HG03354 (cell line): ENCODE measurements around the gene OPRM1.

ENCODE experiments used
- ATAC-seq: cut with Tn5 transposase; IDR thresholded peaks from one replicate; pipeline ENCODE4 v1.9.1; 2021; ENCODE audit warnings: mild to moderate bottlenecking; ENCODE audit not compliant: unreplicated experiment, poor library complexity, severe bottlenecking

Gene OPRM1

DNA sequence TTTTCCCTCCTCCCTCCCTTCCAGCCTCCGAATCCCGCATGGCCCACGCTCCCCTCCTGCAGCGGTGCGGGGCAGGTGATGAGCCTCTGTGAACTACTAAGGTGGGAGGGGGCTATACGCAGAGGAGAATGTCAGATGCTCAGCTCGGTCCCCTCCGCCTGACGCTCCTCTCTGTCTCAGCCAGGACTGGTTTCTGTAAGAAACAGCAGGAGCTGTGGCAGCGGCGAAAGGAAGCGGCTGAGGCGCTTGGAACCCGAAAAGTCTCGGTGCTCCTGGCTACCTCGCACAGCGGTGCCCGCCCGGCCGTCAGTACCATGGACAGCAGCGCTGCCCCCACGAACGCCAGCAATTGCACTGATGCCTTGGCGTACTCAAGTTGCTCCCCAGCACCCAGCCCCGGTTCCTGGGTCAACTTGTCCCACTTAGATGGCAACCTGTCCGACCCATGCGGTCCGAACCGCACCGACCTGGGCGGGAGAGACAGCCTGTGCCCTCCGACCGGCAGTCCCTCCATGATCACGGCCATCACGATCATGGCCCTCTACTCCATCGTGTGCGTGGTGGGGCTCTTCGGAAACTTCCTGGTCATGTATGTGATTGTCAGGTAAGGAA is at the start of gene OPRM1:
TSS of gene OPRM1 (plus strand) at position 10 of the 612 bp plus-strand sequence. CDS start at position 315, 305 bp downstream.
- ATAC-seq = peak; percentile 82

DNA sequence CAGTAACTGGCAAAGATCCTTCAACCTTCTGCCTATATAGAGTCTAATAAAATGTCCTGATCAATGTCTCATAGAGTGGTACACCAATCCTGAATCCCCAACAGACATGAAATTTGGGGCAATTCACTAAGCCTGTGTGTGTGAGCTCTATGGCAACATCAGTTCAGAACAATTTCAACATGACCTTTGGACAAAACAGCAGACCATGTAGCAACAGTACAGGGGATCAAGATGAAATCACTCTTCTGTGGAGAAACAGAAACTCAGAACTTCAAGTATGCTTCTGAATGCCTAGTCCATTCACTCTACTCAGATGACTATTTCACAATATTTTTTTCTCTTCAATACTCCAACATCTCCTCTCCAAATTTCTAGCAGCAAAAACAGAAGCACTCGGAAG is 49.1 kb upstream of the OPRM1 start:
- no peak for ATAC-seq

DNA sequence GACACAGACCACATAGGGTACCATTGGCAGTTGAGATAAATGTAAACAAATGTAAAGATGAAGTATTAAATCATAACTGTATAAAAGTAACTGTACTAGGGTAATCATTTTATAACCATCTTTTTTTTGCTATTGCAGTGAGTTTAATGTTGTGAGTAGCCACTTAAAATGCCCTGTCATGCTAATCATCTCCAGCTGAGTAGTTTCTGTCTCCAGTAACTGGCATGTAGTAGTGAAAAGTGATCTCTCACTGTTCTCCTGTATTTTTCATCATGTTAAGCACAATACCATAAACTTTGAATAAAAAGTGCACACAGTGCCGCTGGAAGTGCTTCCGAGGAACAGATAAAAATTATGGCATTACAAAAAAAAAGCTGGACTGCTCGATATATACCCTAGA is 45.0 kb upstream of the OPRM1 start:
- ATAC-seq = no peak

DNA sequence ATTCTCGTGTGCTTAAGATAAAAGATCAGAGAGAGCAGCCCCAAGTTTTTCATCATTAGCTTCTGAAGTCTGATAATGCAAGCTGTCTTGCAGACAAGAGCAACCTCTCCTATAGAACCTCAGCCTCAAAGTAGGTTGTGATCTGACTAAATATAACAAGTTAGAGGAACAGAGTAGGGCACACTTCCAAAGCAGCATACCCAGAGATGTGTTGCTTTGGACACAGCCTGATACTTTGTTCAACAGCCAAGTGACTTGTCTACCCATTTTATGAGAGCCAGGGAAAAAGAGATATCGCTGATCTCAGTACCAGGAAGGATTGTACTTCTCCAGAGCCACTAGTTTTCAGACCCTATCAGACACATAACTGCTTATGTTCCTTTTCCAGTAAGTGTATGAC is 44.2 kb upstream of the OPRM1 start:
- no peak for ATAC-seq

DNA sequence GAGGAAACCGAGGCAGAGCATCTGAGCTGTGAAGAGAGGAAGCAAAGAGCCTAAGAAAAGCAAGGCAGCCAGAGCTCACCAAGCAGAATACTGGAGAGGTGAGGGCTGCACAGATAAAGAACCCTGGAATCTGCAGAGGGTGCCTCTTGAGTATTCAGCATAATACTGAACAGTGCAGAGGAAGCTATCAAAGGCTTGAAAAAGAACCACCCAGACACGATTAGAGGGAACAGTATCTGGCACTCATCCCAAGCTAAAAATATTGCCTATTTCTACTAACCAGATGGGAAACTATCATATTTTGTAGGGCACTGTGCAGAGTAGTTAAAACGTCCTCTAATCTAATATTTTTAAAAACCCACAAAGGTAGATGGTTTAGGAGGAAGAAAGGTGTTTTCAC is 41.8 kb upstream of the OPRM1 start:
- ATAC-seq = no peak

DNA sequence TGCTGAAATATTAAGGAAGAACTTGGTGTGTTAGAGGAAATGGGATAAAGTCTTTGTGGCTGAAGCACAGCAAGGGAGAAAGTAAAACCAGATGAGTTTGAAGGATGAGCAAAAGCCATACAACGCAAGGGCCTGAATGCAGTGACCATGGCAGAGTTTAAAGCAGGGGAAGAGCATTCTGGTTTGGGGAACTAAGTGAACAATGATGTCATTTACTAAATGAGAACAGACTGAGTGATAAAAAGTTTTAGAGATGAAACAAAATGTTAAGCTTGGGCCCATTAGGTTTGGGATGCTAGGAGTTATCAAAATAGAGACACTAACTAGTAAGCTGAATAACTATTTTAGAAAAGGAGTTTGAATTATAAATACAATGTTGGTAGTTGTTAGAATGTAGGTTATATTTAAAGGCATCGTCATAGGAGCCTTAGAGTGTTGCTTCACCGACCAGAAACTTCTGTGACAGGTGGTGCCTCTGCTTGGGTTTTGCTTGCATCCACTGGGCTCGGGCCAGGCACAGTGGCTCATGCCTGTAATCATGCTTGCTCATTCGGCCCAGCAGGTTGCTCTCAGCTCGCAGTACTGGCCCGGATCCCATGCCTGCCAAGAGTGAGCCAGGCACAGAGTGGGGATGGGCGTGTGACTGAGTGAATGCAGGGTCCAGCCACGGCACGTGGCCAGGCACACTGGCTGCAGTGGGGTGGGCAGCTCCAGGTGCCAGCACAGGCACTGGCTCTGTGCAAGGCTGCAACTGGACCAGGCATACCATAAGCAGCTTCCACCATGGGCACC is 37.4 kb upstream of the OPRM1 start:
- no peak for ATAC-seq

DNA sequence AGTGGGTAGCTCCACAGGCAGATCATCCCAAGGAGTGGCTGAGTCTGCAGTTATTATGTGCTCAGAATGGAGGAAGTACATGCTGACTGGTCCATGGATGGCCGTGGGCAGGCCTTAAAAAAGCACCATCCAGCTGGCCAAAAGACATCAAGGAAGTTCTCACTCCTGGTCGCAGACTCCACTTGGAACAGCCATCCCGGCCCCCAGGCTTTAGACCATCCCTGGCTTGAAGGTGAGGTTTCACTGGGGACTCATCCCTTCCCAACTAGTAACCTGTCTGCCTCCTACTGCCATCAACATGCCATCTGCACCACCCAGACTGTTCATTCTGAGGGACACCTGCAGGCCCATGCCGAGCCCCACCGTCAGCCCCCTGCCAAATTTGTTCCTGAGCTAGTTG is 36.1 kb upstream of the OPRM1 start:
- no peak for ATAC-seq

DNA sequence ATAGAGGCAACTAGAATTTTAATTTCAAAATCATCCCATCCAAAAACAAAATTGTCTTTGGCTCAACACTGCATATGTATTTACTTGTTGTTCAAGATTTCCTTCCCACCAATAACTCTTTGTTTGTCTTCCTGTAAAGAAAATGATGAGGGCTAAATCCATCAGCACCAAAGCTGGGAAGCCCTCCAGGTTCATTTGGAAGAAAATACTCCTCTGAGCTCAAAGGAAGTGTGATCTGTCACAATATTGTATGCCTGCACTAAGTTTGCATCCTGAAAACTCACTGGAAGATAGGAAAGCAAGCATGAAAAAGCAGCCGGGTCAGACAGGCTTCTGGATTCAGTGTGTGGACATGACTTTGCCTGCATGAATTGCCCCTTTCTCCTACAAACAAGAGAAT is 28.7 kb upstream of the OPRM1 start:
- ATAC-seq = no peak

DNA sequence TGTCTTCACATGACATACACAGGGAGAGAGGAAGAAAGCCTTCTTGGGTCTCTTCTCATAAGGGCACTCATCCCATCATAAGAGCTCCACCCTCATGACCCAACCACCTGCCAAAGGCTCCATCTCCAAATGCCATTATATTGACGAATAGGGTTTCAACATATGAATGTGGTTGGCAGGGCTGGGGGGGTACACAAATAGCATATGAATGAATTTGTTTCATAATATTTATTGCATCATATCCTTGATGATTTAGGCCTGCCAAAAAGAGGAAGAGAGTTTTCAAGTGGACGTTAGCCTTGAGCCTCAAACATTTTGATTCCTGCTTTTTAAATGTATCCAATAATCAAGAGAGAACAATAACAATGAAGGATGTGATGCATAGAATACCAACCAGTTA is 26.2 kb upstream of the OPRM1 start:
- ATAC-seq = no peak

DNA sequence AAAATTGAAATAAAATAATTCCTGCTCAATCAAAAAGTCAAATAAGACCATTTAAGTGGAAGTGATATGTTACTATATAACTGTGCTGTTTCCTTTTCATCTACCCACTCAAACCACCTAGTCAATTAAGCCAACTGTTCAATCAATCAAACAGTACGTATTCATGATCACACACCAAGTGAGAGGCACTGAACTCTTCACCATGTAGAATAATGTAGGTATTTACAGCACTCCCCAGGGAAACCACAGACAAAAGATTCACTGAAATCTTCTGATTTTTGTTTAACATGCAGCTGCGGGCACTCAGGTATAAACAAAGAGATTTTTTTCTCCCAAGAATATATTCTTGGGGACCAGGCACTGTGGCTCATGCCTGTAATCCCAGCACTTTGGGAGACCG is 21.3 kb upstream of the OPRM1 start:
- no peak for ATAC-seq

DNA sequence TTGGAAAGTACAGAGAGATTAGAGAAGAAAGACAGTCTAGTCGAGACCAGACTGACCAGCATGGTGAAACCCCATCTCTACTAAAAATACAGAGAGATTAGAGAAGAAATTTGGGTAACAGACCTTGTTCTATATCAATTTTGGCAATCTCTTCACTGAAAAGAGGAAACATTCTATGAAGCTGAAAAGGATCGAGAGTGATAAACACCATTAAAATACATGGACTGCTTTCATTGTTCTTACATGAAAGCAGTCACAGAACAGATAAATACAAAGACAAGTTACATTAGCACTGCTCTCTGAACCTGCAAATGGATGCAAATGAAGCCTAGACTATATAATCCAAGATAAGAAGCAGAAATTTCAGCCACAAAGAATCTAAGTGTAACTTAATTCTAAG is 8.4 kb upstream of the OPRM1 start:
- no peak for ATAC-seq

DNA sequence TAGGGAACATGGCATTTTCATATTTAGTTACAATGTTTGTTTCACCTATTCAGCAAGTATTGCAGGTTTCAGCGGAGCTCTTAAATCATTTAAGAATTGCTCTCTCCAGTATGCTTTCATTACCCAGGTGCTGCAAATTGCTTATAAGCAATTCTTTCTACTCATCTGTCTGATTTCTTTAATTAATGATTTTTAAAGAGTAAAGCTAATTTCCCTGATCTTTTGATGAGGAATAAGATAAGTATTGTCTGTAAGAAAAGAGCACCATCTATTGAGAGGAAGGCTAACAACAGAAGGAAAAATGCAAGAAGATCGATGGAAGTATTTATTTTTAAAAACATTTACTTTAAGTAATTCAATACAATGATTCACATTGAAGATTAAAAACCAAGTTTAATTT is 2.0 kb downstream of the OPRM1 start:
- ATAC-seq = no peak

DNA sequence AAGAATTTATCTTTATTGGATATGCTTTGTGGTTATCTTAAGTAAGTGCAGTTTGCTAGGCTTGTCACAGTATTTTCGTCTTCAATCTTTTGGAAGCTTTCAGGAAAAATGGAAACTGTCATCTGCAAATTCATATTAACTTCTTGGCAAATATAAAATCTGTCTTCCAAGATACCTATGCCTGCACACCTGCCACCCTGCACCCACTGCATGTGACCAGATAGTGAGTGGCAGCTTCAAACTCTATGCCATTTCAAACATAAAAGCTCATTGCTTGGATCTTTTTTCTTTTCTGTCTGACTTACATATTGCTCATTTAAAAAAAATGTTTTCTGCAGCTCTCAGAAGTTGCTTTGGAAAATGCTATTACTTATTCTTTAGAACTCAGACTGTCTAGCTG is 14.1 kb downstream of the OPRM1 start:
- no peak for ATAC-seq

DNA sequence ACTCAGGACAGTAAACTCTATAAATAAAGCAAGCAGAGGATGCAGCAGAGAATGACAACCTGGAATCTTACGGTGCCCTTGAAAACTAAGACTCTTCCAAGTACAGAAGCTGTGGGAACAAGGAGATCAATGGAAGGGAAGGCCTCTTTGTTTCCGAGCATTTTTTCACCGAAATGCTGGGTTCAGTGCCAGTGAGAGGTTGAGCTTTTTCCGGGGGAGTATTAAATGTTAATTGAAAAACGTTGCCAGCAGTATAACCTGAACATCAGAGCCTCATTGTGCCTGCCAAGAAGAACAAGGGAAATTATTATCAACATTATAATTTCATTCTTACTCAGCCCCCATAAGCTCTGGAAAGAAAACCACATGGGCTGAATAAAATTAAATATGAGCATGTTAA is 17.5 kb downstream of the OPRM1 start:
- no peak for ATAC-seq

DNA sequence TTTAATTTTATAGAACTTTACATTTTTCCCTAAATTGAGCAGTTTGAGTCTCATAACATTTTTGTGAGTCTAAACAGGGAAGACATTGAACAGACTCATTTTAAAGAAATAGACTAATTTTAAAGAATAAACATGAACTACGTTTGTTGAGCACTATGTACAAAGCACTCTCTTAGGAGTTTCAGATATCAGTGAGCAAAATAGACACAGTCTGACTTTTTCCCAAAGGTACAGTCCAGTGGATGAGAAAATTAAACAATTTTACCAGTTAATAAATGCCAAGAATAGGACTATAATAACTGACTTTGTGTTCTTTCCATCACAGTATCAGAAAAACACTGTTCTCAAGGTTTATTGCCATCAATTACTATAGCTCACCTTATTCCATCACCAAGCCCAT is 18.1 kb downstream of the OPRM1 start:
- no peak for ATAC-seq

DNA sequence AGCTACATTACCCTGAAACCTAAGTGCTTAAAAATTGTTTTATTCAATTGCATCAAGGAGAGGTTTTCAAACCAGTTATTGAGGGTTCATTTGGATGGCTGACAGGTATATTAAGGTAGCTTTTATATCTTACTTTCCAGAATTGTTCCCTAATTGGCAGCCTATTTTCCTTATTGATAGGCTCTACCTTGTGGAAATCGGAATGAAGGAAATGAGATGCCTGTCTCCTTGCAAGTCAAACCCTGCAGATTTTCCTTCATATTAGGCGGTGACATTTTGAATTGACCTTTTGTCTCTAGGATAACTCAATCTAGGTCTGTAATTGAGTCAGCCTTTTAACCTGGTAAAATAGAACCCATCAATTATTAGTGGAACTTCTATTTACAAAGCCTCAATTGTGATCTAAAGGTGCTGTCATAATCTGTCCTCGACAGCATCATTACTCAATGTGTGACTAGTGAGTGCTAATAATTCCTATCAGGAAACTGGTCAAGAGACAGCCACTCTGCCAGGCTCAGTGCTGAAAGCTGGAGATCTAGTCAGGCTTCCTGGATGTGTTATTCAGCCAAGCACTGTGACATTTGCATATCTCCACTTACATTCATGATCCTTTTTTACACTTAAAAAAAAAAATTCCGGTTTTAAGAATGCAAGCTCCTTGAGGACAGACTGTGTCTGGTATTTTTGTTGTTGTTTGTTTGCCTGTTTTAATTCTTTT is 20.1 kb downstream of the OPRM1 start:
- no peak for ATAC-seq

DNA sequence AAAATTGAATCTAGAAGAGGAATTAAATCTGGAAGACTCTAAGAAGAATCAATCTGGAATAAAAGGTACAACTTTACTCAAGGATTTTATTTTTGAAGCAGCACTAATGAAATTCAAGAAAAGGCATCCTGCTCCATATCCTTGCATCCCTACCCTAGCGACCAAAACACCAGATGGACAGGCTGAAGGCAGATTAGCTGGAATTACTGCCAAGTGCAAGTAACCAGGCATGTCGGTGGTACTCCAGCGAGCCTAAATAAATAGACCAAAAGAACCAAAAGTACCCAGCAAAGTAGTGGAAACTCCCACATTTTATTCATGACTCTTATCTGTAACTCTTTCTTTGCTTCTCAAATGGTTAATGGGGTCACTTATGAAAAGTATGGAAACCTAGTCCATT is 21.0 kb downstream of the OPRM1 start:
- ATAC-seq = no peak

DNA sequence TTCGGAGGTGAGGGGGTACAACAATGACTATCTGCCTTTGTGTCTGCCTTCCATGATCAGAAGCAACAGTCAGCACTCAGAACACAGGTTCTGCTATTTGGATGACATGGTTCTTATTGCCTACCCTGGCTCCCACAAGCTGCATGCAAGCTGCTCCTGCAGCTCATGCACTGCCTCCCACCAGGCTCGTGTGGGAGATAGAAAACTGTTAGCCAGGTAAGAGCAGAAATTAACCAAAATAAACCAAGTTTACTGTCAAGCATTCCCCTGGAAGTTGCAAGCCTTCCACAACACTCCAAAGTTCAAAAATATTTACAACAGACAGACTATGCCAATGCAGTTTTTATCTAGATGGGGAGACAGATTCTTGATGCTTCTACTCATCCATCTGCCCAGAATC is 31.0 kb downstream of the OPRM1 start:
- ATAC-seq = no peak

DNA sequence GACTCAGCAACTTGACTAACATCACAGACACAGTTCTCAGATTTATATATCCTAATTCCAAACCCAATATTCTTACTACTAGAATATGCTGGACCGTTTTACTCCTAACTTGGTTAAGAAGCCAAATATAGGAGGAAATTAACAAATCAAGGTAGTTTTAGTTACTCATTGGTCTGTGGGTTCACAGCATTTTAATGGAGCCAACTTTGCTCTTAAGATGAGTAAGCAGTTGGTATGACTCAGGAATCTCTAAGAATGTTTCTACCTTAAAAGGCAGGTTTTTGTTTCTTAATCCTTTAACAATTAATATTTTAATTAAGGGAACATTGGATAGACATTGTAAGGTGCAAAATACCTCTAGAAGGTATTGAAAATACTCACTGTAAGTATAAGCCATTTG is 31.6 kb downstream of the OPRM1 start:
- peak; percentile 73 for ATAC-seq

DNA sequence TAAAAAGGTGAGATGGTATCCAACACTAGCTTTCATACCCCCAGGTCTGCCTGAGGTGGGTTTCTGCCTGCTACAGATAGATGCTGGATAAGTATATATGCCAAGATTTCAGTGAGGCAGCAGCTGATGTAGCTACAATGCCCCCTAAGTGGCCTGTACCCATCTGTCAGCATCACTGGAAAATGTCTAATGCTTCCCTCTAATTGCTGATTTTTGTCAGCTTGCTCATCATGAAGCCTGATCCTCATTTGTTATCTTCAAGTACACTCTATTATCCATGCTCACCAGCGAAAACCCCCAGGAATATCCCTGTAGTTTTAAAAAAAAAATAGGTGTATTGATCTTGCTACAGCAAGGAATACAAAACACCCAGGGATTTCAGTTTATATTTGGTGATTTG is 32.2 kb downstream of the OPRM1 start:
- no peak for ATAC-seq

DNA sequence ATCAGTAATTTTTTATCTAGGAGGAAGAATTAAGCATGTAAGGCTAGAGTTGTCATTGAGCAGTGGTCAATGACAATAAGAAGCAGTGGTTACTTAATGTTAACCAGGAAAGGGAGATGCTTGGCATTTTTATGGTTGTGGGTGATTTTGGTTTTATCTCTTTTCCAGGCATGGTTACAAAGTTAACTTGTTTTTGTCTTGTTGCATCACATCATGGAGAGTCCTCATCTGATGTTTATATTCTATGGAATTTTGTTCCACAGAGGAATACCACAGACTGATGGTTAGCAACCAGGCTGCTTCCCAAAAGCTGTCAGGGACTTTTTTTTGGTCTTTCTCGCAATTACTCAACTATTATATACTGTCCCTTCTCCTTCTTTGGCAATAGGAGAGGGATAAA is 32.7 kb downstream of the OPRM1 start:
- no peak for ATAC-seq
